HUES48 (cell line): ENCODE results near the gene S100A16.
A peak's percentile ranks its signal among the peaks of the same experiment; 100 is the strongest.
"Not testable (repeated sequence)": the region's sequence is repeated elsewhere in the genome, so short reads cannot be mapped to it uniquely, and the experiment has no call there.

ENCODE experiments used
- H3K27ac ChIP-seq: one replicate; pipeline ENCODE4 v1.7.0; 2013; ENCODE audit warnings: low read depth, low read length, inconsistent platforms
- H3K27me3 ChIP-seq: 2 replicates; pipeline ENCODE4 v1.6.1; 2013; ENCODE audit warnings: mild to moderate bottlenecking, low read length; ENCODE audit not compliant: control insufficient read depth, insufficient read depth
- H3K36me3 ChIP-seq: 2 replicates; pipeline ENCODE4 v1.6.1; 2013; ENCODE audit warnings: low read length; ENCODE audit not compliant: control insufficient read depth, insufficient read depth
- H3K4me1 ChIP-seq: 2 replicates; pipeline ENCODE4 v1.6.1; 2013; ENCODE audit warnings: mild to moderate bottlenecking, low read length; ENCODE audit not compliant: control insufficient read depth, insufficient read depth
- H3K4me3 ChIP-seq: 2 replicates; pipeline ENCODE4 v1.5.1; 2013; ENCODE audit warnings: mild to moderate bottlenecking, low read depth, low read length
- H3K9ac ChIP-seq: 2 replicates; pipeline ENCODE4 v1.6.1; 2013; ENCODE audit warnings: mild to moderate bottlenecking, low read depth, low read length, moderate library complexity
- H3K9me3 ChIP-seq: 2 replicates; pipeline ENCODE4 v1.6.1; 2013; ENCODE audit warnings: low read length; ENCODE audit not compliant: control insufficient read depth, insufficient read depth

The S100A16 gene

GRCh38 chr1:153585006-153585405 lies 27.9 kb downstream of the S100A16 start:
- Histone ChIP-seq H3K4me3 (no peak overlapping the region), H3K36me3 (no peaks in the 10 kb centered on the region), H3K9me3 (no peaks in the 10 kb centered on the region)

DNA sequence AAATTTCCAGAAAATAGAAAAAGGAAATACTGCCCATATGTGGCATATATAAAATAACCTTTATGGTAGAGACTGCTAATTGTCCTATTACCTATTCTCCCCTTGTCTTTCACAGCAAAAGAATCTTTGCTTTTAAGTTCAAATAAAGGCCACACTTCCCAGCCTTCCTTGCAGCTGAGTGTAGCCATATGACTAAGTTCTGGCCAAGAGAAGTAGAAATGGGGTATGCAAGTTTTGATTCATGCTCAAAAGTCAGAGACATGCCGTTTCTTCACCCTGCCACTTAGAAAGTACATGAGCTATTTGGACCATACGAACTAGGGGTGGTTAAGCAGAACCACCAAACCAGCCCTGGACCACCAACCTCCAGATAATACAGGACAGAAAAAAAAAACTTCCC lies 29.0 kb downstream of the S100A16 start:
- no peak overlapping the region for H3K4me3 ChIP-seq
- no peaks in the 10 kb centered on the region for H3K27me3 ChIP-seq
- no peaks in the 10 kb centered on the region for H3K36me3 ChIP-seq
- no peaks in the 10 kb centered on the region for H3K4me1 ChIP-seq
- no peaks in the 10 kb centered on the region for H3K9me3 ChIP-seq
- no peak overlapping the region for H3K9ac ChIP-seq
- H3K27ac ChIP-seq: no peak overlapping the region

More at GRCh38 chr1:153585006-153585405, 27.9 kb downstream of the S100A16 start:
- no peak overlapping the region for H3K27ac ChIP-seq
- no peak overlapping the region for H3K9ac ChIP-seq
- no peaks in the 10 kb centered on the region for H3K4me1 ChIP-seq
- H3K27me3 ChIP-seq: no peaks in the 10 kb centered on the region

DNA sequence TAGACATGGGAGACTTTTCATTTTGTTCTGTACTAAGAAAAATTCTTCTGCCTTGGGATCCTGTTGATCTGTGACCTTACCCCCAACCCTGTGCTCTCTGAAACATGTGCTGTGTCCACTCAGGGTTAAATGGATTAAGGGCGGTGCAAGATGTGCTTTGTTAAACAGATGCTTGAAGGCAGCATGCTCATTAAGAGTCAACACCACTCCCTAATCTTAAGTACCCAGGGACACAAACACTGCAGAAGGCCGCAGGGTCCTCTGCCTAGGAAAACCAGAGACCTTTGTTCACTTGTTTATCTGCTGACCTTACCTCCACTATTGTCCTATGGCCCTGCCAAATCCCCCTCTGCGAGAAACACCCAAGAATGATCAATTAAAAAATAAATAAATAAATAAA lies 29.4 kb downstream of the S100A16 start:
- not testable (repeated sequence) for H3K27me3 ChIP-seq, H3K27ac ChIP-seq, H3K9me3 ChIP-seq, H3K4me3 ChIP-seq, H3K9ac ChIP-seq, H3K36me3 ChIP-seq, H3K4me1 ChIP-seq

DNA sequence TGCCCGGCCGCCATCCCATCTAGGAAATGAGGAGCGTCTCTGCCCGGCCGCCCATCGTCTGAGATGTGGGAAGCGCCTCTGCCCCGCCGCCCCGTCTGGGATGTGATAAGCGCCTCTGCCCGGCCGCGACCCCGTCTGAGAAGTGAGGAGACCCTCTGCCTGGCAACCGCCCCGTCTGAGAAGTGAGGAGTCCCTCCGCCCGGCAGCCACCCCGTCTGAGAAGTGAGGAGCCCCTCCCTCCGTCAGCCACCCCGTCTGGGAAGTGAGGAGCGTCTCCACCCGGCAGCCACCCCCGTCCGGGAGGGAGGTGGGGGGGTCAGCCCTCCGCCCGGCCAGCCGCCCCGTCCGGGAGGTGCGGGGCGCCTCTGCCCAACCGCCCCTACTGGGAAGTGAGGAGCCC lies 30.1 kb downstream of the S100A16 start:
- H3K27ac ChIP-seq, H3K4me3 ChIP-seq, H3K4me1 ChIP-seq, H3K9ac ChIP-seq, H3K9me3 ChIP-seq, H3K27me3 ChIP-seq, H3K36me3 ChIP-seq: not testable (repeated sequence)

DNA sequence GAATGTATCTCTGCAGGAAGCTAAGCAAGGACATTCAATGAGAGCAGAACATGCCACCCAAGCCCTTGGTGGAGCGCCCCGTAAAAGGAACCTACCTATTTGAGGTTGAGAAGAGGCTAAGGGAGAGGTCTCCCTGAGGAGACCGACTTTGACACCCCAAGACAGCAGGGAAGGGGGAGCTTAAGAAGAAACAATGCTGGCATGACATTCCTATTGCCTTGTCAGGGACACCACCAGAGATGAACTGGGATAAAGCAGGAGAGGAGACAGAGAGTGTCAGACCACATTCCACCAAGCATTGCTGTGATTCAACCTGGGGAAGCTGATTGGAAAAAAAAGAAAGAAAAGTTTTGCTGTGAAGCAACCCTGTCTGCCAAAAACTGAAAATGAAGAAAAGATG lies 34.0 kb downstream of the S100A16 start:
- Histone ChIP-seq H3K36me3 (no peaks in the 10 kb centered on the region), H3K9ac (no peak overlapping the region), H3K4me3 (no peak overlapping the region), H3K27me3 (no peaks in the 10 kb centered on the region), H3K27ac (peak overlapping the region; percentile 34), H3K9me3 (no peaks in the 10 kb centered on the region), H3K4me1 (no peaks in the 10 kb centered on the region)

DNA sequence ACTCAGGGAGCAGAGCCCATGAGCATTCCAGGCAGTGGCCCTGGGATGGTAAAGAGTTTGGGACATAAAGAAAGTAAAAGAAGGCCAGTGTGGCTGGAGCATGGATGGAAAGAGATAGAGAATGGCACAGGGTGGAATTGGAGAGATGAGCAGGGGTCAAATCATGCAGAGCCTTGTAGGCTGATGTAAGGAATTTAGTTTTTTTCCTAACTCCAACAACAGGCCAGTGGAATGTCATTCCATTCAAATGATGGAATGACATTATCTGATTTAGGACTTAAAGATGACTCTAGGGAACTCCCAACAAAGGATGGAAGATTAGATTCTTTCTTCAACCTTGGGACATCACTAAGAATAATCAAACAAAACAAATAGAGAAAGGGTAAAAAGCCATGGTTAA lies 34.4 kb downstream of the S100A16 start:
- no peak overlapping the region for H3K9ac ChIP-seq
- no peaks in the 10 kb centered on the region for H3K4me1 ChIP-seq
- no peaks in the 10 kb centered on the region for H3K9me3 ChIP-seq
- no peaks in the 10 kb centered on the region for H3K27me3 ChIP-seq
- H3K27ac ChIP-seq: peak overlapping the region; percentile 34
- no peak overlapping the region for H3K4me3 ChIP-seq
- no peaks in the 10 kb centered on the region for H3K36me3 ChIP-seq

DNA sequence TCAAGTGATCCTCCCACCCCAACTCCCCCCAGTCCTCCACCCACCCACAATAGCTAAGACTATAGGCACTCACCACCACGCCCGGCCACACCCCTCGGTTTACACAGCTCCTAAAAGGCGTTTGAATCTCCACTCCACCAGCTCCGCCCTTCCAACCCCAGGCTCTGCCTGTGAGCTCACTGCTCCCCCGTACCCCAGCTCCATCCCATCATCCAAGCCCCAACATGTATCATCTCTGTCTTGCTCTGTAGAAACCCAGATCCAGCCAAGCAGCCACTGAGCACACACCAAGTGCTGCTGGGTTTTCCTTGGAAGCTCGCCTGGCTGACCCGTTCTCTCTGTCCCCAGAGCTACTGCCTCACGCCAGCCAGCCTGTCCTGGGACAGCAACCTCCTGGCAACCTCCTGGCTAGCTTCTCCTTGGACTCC lies 35.3 kb downstream of the S100A16 start:
- Histone ChIP-seq H3K36me3 (no peaks in the 10 kb centered on the region), H3K27me3 (no peaks in the 10 kb centered on the region), H3K9me3 (no peaks in the 10 kb centered on the region), H3K4me1 (no peaks in the 10 kb centered on the region), H3K4me3 (no peak overlapping the region), H3K9ac (no peak overlapping the region), H3K27ac (peak overlapping the region; percentile 36)

DNA sequence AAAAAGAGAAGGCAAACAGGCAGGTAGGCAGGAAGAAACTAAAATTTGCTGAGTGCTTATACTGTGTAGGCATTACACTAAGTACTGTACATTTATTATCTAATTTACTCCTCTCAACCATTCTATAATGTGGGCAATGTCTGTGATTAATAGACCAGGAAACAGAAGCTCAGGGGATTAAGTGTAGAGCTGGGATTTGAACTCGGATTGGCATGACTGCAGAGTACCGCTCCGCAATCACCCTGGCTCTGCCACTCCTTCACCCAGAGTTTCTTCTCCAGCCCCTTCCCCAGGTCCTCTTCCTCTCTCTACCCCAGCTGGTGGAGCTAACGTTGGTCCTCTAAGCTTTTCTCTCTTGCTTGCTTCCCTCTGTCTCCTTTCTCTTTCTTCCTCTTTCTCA lies 35.8 kb downstream of the S100A16 start:
- Histone ChIP-seq H3K4me1 (no peaks in the 10 kb centered on the region), H3K27ac (no peak overlapping the region), H3K9ac (no peak overlapping the region), H3K4me3 (no peak overlapping the region), H3K36me3 (no peaks in the 10 kb centered on the region), H3K9me3 (no peaks in the 10 kb centered on the region), H3K27me3 (no peaks in the 10 kb centered on the region)

DNA sequence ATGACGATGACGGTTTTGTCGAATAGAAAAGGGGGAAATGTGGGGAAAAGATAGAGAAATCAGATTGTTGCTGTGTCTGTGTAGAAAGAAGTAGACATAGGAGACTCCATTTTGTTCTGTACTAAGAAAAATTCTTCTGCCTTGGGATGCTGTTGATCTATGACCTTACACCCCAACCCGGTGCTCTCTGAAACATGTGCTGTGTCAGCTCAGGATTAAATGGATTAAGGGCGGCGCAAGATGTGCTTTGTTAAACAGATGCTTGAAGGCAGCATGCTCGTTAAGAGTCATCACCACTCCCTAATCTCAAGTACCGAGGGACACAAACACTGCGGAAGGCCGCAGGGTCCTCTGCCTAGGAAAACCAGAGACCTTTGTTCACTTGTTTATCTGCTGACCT lies 37.4 kb downstream of the S100A16 start:
- H3K27me3 ChIP-seq, H3K36me3 ChIP-seq, H3K9me3 ChIP-seq, H3K27ac ChIP-seq, H3K9ac ChIP-seq, H3K4me3 ChIP-seq, H3K4me1 ChIP-seq: not testable (repeated sequence)

DNA sequence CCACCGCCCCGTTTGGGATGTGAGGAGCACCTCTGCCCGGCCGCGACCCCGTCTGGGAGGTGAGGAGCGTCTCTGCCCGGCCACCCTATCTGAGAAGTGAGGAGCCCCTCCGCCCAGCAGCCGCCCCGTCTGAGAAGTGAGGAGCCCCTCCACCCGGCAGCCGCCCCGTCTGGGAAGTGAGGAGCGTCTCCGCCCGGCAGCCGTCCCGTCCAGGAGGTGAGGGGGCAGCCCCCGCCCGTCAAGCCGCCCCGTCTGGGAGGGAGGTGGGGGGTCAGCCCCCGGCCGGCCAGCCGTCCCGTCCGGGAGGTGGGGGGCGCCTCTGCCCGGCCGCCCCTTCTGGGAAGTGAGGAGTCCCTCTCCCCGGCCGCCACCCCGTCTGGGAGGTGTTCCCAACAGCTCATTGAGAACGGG lies 37.9 kb downstream of the S100A16 start:
- H3K27ac ChIP-seq, H3K9me3 ChIP-seq, H3K4me3 ChIP-seq, H3K9ac ChIP-seq, H3K27me3 ChIP-seq, H3K4me1 ChIP-seq, H3K36me3 ChIP-seq: not testable (repeated sequence)

DNA sequence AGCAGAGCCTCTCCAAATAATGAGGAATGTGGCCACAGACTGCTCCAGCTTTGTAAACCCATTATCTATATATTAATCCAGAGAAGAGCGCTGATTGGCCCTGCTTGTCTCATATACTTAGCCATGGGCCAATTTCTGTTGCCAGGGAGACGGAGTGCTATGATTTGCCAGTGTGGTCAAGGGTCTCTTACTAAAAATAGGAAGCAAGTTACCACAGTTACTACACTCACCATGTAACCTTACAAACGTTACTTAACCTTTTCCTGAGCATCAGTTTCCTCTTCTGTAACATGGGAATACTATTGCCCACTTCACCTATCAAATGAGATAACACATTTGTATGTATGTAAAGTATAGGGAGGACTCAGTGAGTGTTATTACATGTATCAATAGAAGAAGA lies 39.6 kb downstream of the S100A16 start:
- no peaks in the 10 kb centered on the region for H3K27me3 ChIP-seq
- H3K36me3 ChIP-seq: no peaks in the 10 kb centered on the region
- H3K9me3 ChIP-seq: no peaks in the 10 kb centered on the region
- peaks cover under 1% of the 10 kb centered on the region for H3K4me1 ChIP-seq
- H3K9ac ChIP-seq: no peak overlapping the region
- H3K27ac ChIP-seq: no peak overlapping the region
- H3K4me3 ChIP-seq: no peak overlapping the region

DNA sequence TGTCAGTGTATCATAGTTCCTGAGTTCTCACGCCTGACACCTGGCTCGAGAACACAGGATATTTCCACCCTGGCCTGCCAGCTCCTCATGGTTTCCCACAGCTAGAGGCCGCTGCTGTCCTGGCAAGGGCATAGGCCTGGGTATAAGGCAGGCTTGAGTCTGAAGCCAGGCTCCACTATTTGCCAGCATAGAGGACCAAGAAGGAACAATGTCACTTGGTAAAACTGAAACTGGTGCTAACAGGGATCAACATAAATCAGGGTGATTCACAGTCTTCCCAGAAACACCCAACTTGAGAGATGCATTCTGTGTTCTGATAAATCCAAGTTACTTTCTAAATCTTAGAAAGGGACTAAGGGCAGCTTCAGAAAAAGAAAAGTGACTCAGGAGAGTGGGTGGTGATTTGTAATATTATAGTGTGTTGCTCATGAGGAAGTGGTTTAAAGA lies 40.3 kb downstream of the S100A16 start:
- Histone ChIP-seq H3K9ac (no peak overlapping the region), H3K4me1 (peaks cover 8% of the 10 kb centered on the region), H3K4me3 (no peak overlapping the region), H3K27ac (no peak overlapping the region), H3K9me3 (no peaks in the 10 kb centered on the region), H3K36me3 (no peaks in the 10 kb centered on the region), H3K27me3 (no peaks in the 10 kb centered on the region)
